ENCODE data around the gene VTI1A. TPM values are rescaled to one million over a fixed set of nuclear protein-coding genes. Genes with fewer than 3 reads are reported as not detected.

Gene VTI1A
- total RNA-seq, 3 donors from 2014 or later: 36.2 to 55.9 (median 44.4) TPM

GRCh38 chr10:112526139-112526538 lies 79.1 kb downstream of the VTI1A start:
- DNase-seq: no peak
- H3K9me3 ChIP-seq: no peaks in the 10 kb centered on the region
- no peak for TF ChIP-seq CTCF (IDR thresholded peaks at IDR 0.05)
- H3K4me3 ChIP-seq: no peak overlapping the region
- intact Hi-C loops (cut with DNase I, micrococcal nuclease): no loop called here
- H3K36me3 ChIP-seq (ENCODE audit: low read depth): no peaks in the 10 kb centered on the region
- no peak for ATAC-seq
- no peaks in the 10 kb centered on the region for H3K4me1 ChIP-seq (ENCODE audit: low read depth)

GRCh38 chr10:112526906-112527305 lies 79.9 kb downstream of the VTI1A start:
- ATAC-seq: no peak

GRCh38 chr10:112528235-112528634 lies 81.2 kb downstream of the VTI1A start:
- DNase-seq (no peak), ATAC-seq (no peak)
- TF ChIP-seq CTCF (IDR thresholded peaks at IDR 0.05): no peak
- intact Hi-C loops (cut with DNase I, micrococcal nuclease): no loop called here
- H3K4me1 ChIP-seq (ENCODE audit: low read depth): no peaks in the 10 kb centered on the region
- no peaks in the 10 kb centered on the region for H3K9me3 ChIP-seq
- H3K36me3 ChIP-seq (ENCODE audit: low read depth): no peaks in the 10 kb centered on the region
- H3K4me3 ChIP-seq: no peak overlapping the region

More at GRCh38 chr10:112526906-112527305, 79.9 kb downstream of the VTI1A start:
- no peak overlapping the region for H3K4me3 ChIP-seq
- DNase-seq: no peak
- intact Hi-C loops (cut with DNase I, micrococcal nuclease): no loop called here
- no peaks in the 10 kb centered on the region for H3K4me1 ChIP-seq (ENCODE audit: low read depth)
- no peaks in the 10 kb centered on the region for H3K36me3 ChIP-seq (ENCODE audit: low read depth)
- no peaks in the 10 kb centered on the region for H3K9me3 ChIP-seq
- no peak for TF ChIP-seq CTCF (IDR thresholded peaks at IDR 0.05)

- Histone ChIP-seq H3K9me3 (no peaks in the 10 kb centered on the region), H3K36me3 (ENCODE audit: low read depth) (no peaks in the 10 kb centered on the region), H3K4me1 (ENCODE audit: low read depth) (no peaks in the 10 kb centered on the region), H3K4me3 (no peak overlapping the region)
- TF ChIP-seq CTCF (IDR thresholded peaks at IDR 0.05): no peak
- ATAC-seq: no peak
- DNase-seq: no peak
- intact Hi-C loops (cut with DNase I, micrococcal nuclease): no loop called here
These were observed 84.4 kb downstream of the VTI1A start for GRCh38 chr10:112531421-112531820.

- DNase-seq: no peak
- H3K9me3 ChIP-seq: no peaks in the 10 kb centered on the region
- H3K36me3 ChIP-seq (ENCODE audit: low read depth): no peaks in the 10 kb centered on the region
- H3K4me1 ChIP-seq (ENCODE audit: low read depth): no peaks in the 10 kb centered on the region
- H3K4me3 ChIP-seq: no peak overlapping the region
- peak; percentile 66 for ATAC-seq
- intact Hi-C loops (cut with DNase I, micrococcal nuclease): no loop called here
- TF ChIP-seq CTCF (IDR thresholded peaks at IDR 0.05): no peak
These were observed 85.2 kb downstream of the VTI1A start for GRCh38 chr10:112532189-112532588.

- Histone ChIP-seq H3K4me3 (no peak overlapping the region), H3K36me3 (ENCODE audit: low read depth) (no peaks in the 10 kb centered on the region), H3K4me1 (ENCODE audit: low read depth) (no peaks in the 10 kb centered on the region), H3K9me3 (no peaks in the 10 kb centered on the region)
- no peak for DNase-seq
- TF ChIP-seq CTCF (IDR thresholded peaks at IDR 0.05): no peak
- no peak for ATAC-seq
- intact Hi-C loops (cut with DNase I, micrococcal nuclease): no loop called here
These were observed 85.9 kb downstream of the VTI1A start for GRCh38 chr10:112532956-112533355.
